ENCODE data around the gene ZSCAN5C.
A peak's percentile ranks its signal among the peaks of the same experiment; 100 is the strongest.
"Not testable (repeated sequence)": the region's sequence is repeated elsewhere in the genome, so short reads cannot be mapped to it uniquely, and the experiment has no call there.

ZSCAN5C gene

DNA sequence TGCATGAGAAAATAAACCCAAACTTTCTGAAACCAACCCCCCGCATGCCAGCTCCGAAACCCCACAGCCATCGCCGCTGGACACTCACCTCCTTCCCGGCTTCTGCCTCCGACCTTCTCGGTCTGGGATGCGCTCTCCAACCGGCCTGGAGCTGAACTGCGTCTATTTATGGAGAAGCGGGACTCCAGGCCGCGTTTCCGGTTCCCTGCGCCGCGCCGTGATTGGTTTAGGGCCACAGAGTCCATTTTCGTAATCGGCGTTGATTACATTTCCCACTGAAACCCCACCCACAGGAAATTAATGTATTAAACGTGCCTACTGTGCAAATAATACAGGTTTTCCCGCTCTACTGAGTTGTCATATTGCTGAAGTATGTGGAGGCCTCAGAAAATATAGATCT lies 4.4 kb upstream of the ZSCAN5C start, which contains the start of gene ZSCAN5B:
TSS of gene ZSCAN5B (minus strand) at position 138 of the 400 bp plus-strand sequence. CDS start 4,731 bp downstream, outside the sequence.
- not testable (repeated sequence) for DNase-seq

DNA sequence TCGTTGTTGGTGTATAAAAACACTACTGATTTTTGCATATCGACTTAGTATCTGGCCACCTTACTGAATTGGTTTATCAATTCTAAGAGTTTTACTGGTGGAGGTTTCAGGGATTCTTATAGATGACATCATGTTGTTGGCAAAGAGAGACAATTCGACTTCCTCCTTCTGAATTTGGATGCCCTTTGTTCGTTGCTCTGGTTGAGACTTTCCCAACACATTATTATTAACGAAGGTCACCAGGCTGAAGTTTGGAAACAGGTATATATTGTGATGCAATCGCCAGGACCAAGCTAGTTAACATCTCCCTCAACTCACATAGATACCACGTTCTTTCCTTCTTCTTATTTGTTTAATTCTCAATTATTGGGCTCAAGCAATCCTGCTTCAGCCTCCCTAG lies 2.4 kb upstream of the ZSCAN5C start:
- no peak for DNase-seq

DNA sequence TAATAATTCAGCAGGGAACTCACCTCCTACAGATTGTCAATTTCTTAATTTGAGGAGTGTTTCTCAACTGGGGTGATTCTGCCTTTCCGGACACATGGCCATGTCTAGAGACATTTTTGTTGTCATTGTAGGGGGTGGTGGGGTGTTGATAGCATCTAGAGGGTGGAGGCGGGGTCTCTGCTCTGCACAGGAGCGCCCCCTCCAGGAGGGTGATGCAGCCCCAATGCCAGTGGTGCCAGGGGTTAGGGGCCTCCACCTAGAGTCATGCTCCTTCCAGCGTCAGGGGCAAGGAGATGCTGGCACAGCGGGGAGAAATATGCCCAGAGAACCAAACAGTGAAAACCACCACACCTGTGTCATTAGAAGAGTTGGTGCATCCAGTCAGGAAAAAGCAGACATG lies 5.5 kb downstream of the ZSCAN5C start:
- not testable (repeated sequence) for DNase-seq

DNA sequence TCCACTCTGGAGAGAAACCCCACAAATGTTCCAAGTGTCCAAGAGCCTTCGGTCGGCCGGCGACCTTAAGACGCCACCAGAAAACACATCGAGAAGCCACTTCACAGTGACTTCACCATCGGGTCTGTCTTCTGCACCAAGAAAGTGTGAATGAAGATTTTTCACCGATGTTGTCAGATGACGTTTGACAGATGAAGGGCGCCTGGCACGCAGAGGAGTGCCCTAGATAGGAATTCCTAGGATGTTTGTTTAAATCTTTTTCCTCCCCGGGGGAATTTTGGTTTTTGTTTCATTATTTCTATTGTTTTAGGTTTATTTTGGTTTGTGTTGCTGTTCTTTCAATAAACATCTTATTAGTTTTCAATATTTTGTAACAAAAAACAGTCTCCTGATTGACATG lies 7.0 kb downstream of the ZSCAN5C start:
- no peak for DNase-seq

DNA sequence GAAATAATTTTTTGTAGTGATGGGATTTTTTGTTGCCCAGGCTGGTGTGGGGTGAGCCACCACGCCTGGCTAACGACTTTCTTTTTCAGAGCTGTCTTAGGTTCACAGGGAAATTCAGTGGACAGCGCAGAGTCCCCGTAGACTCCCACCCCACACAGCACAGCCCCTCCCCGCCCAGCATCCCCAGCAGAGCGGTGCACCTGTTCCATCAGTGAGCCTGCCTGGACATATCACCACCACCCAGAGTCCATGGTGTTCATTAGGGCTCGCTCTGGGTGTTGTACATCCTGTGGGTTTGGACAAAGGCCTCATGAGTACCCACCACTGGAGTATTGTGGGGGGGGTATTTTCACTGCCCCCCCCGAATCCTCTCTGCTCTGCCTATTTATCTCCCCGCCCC lies 8.0 kb downstream of the ZSCAN5C start:
- not testable (repeated sequence) for DNase-seq

DNA sequence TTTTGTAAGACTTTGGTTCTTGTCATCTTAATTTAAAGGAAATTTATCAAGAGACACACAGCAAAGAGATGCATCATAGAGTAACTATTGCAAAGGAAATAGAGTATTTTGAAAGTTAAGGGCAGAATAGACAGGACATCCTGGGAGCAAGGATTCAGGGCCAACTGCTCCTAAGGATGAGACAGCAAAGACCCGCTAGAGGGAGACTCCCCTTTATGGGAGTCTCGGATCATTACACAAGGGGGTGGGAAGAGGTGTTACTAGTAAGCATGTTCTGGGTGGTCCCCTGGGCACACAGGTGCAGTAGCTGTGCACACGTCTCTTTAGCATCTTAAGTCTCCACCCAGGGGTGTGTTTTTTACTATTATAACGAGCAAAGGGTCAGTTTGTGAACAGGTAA lies 9.6 kb downstream of the ZSCAN5C start:
- no peak for DNase-seq

DNA sequence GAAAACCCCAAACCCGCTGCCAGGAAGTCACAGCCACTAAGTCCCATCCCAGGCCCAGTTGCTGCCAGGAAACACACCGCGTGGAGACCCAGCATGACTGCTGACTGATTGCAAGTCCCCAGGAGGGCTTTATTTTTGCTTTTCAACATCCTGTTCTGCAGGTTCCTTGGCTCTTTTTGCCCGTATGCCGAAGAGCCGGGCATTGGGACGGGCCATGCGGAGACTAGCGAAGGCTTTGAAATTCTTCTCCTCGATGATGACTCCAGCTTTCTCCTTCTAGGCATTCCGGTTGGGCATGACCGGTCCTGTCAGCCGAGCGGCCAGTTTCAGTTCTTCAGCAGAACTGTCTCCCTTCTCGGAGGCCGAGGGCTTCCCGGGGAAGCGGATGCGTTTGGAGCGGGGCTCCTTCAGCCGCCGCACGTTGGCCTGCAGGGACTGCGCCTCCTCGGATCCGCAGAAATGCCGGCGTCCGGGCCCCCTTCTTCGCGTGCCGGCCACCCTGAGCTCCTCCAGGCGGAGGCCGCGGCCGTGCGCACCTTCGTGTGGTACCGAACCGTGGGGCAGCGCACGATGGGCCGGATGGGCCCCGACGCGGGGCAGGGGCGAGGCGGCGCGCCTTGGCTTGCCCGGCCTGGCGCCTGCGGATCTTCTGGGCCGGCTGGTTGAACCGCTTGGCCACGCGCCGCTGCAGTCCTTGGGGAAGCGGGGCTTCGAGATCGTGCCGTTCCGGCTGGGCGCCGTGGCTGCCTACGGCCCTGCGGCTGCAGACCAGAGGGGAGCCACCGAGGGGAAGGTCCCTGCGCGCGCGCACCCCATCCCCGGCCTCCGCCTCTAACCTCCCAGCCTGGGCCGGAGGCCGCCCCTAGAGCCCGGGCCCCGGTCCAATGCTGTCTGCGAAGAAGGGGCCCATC lies 15.2 kb downstream of the ZSCAN5C start:
- DNase-seq = peak; percentile 30

DNA sequence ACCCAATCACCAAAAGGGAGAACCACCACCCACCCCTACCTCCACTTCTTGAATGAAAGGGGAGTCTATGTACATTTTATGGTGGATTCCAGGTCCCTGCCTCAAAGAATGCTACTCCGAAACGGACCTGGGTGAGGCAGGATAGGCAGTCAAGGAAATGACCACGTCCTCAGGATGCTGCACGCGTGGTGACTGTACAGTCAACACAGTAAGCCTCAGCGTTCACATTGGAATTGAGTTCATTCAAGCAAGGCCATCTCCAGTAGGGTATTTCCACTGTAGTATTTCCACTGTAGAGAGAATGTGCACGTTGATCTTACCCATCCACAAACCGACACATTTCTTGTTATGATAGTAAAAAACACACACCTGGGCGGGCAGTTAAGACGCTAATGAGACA lies 16.9 kb downstream of the ZSCAN5C start:
- no peak for DNase-seq

DNA sequence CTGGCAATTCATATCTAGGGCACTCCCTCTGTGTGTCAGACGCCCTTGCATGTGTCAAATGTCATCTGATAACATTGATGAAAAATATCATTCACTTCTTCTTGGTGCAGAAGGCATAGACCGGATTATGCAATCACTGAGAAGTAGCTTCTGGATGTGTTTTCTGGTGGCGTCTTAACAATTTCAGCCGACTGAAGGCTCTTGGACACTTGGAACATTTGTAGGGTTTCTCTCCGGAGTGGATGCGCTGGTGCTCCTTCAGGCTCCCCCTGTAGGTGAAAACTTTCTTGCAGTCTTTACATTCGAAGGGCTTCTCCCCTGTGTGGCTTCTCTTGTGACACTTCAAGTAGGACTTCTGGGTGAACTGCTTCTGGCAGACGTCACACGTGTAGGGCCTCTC lies 19.4 kb downstream of the ZSCAN5C start:
- DNase-seq = not testable (repeated sequence)

DNA sequence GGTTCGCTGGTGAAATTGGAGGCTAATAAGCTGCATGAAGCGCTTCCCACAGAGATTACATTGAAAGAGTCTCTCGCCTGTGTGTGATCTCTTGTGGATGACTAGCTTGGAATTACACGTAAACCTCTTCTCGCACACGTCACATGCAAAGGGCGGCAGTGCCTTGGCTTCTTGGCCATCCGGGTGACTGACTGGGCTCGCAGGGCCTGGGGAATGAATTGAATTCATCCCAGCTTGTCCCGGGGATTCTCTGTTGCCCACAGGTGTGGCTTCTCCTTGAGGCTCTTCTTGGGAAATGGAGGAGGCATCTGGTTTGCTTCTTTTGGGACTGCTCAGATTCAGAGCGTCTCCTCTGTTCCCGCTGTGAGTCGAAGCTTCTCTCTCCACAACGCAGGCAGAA lies 19.8 kb downstream of the ZSCAN5C start:
- DNase-seq = no peak

DNA sequence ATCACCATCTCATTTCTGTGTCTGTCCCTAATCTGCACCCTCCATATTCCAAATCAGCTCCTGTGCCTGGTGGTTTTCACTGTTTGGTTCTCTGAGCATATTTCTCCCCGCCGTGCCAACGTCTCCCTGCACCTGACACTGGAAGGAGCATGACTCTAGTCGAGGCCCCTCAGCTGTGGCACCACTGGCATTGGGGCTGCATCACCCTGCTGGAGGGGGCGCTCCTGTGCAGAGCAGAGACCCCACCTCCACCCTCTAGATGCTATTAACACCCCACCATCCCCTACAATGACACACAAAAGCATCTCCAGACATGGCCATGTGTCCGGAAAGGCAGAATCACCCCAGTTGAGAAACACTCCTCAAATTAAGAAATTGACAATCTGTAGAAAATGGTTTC lies 20.8 kb downstream of the ZSCAN5C start:
- no peak for DNase-seq

DNA sequence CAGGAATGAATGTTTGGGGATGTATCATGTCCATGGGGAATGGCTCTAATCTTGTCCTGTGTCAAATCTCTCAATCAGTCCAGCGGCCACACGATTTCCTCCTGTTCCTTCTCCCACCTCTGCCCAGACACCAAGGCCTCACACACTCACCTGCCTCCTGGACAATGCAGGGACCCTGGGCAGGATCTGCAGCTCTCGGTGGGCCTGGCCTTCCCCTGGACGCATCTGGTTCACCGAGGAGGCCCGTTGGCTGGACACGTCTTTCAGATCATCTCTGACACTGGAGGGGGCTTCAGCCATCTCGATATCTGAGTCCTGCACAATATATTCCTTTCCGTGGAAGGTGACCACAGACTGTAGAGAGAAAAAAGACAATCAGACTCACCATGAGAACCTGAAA lies 21.4 kb downstream of the ZSCAN5C start:
- no peak for DNase-seq

DNA sequence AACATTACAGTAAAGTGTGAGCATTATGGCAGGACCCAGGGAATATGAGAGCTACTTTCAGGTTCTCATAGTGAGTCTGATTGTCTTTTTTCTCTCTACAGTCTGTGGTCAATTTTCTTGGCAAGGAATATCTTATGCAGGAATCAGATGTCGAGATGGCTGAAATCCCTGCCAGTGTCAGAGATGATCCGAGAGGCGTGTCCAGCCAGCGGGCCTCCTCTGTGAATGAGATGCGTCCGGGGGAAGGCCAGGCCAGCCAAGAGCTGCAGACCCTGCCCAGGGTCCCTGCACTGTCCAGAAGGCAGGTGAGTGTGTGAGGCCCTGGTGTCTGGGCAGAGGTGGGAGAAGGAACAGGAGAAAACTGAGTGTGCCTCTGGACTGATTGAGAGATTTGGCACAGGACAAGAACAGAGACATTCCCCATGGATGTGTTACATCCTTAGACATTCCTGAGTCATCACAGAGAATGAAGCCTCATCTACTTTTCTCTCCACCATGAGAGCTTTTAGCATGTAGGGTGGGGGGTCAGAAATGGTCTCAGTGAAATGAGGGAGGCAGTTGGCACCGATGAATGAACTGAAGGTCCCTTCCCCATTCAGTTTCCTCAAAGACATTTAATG lies 43.2 kb downstream of the ZSCAN5C start:
- no peak for DNase-seq

DNA sequence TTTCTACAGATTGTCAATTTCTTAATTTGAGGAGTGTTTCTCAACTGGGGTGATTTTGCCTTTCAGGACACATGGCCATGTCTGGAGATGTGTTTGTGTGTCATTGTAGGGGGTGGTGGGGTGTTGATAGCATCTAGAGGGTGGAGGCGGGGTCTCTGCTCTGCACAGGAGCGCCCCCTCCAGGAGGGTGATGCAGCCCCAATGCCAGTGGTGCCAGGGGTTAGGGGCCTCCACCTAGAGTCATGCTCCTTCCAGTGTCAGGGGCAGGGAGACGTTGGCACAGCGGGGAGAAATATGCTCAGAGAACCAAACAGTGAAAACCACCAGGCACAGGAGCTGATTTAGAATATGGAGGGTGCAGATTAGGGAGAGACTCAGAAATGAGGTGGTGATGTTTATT lies 43.7 kb downstream of the ZSCAN5C start:
- DNase-seq = not testable (repeated sequence)

DNA sequence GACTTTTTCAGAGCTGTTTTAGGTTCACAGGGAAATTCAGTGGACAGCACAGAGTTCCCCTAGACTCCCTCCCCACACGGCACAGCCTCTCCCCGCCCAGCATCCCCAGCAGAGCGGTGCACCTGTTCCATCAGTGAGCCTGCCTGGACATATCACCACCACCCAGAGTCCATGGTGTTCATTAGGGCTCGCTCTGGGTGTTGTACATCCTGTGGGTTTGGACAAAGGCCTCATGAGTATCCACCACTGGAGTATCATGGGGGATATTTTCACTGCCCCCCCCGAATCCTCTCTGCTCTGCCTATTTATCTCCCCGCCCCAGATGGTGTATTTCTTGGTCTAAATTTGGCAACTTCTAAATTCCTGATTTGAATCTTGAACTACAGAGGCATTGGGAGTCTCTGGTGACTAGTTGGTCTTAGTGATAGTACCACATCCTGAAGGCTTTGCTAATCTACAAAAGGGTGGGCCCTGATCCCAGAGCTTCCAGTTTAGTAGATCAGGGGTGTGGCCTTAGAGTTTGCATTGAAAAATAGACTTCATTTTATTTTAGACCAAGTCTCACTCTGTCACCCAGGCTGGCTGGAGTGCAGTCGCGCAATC lies 46.8 kb downstream of the ZSCAN5C start:
- not testable (repeated sequence) for DNase-seq

DNA sequence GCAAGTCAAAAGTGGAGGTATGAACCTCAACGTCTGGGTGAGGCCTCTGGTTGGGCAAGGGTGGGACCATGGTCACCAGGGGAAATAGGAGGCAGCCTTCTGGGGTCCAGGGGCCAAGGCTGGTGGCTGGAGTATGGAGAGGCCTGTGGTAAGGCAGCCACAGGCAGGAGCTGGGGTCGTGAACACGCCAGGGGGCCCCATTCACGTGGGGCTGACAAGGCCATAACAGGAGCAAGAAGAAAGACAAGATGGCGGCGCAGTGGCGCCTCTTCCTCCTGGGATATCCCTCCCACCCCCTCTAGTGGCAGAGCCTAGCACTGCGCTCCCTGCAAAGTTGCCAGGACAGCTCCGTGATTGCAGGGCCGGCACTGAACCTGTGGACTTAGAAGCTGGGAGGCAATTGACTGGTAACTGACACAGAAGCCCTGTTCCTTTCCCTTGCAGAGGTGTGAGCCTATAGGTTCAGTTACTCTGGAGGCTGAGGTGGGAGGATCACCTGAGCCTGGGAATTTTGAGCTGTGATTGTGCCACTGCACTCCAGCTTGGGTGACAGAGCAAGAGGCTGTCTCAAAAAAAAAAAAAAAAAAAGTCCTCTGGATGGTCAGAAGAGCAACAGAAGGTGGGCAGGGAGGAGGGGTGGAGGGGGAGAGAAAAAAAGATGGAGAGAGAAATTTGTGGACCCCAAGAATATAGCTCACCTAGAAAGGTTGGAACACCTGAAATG lies 50.8 kb downstream of the ZSCAN5C start:
- DNase-seq = no peak

DNA sequence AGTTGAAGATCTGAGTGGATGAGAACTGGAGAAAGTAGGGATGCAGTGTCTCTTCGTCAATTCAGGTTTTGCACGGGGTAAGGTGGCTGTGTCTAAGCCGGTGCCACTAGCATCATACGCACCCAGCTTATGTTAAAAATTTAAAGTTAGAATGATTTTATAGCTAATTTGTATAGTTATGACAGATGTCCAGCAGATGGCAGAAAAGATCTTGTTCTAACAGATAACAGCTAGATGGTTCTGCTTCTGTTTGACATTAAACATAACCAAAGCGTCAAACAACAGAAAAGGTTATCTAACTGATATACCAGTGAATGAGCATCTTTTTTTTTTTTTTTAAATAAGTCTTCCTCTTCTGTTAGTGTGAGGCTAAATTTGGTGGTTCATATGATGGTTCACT lies 51.7 kb downstream of the ZSCAN5C start:
- peak; percentile 64 for DNase-seq

DNA sequence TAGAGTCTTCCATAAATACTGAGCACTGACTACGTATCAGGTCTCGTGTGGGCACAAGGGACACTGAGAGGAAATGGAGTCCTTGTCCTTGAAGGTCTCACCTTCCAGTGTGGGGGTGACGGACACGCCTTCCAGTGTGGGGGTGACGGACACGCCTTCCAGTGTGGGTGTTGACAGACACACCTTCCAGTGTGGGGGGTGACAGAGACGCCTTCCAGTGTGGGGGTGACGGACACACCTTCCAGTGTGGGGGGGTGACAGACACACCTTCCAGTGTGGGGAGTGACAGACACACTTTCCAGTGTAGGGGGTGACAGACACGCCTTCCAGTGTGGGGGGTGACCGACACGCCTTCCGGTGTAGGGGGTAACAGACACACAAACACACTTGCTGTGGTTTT lies 56.2 kb downstream of the ZSCAN5C start:
- DNase-seq = no peak

Data from NCI-H2081 treated with DMSO at 0.1 percent for 48 hours (cell line).